ENCODE data around the gene ZNF716.

DNA sequence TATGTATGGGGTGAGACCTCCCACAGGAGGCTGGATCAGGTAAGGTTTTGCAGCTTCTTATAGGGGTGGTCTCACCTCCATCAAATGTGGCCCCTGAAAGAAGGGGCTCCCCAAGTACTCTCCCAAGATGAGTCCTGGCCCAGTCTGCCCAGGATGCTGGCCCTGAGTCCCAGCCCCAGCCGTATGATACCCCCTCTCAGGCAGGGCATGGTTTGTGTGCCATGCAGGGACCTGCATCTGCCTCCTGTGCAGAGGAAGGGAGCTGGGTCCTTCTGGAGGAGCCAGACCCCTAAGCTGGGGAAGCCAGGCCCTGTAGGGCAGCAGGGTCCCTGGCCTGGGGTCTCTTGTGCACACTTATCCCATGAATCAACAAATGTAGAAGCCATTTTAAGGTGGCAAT is 35.1 kb upstream of the ZNF716 start:
- TF ChIP-seq, protein P1, sequence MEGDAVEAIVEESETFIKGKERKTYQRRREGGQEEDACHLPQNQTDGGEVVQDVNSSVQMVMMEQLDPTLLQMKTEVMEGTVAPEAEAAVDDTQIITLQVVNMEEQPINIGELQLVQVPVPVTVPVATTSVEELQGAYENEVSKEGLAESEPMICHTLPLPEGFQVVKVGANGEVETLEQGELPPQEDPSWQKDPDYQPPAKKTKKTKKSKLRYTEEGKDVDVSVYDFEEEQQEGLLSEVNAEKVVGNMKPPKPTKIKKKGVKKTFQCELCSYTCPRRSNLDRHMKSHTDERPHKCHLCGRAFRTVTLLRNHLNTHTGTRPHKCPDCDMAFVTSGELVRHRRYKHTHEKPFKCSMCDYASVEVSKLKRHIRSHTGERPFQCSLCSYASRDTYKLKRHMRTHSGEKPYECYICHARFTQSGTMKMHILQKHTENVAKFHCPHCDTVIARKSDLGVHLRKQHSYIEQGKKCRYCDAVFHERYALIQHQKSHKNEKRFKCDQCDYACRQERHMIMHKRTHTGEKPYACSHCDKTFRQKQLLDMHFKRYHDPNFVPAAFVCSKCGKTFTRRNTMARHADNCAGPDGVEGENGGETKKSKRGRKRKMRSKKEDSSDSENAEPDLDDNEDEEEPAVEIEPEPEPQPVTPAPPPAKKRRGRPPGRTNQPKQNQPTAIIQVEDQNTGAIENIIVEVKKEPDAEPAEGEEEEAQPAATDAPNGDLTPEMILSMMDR (IDR thresholded peaks at IDR 0.05): no peak
- no peak for TF ChIP-seq POLR2A (IDR thresholded peaks at IDR 0.05)
